GM18520 (cell line): ENCODE results near the gene PPRC1.
A peak's percentile ranks its signal among the peaks of the same experiment; 100 is the strongest.

Experiments
- ATAC-seq: cut with Tn5 transposase; IDR thresholded peaks from one replicate; pipeline ENCODE4 v1.9.1; 2021; ENCODE audit not compliant: unreplicated experiment

Gene PPRC1, protein sequence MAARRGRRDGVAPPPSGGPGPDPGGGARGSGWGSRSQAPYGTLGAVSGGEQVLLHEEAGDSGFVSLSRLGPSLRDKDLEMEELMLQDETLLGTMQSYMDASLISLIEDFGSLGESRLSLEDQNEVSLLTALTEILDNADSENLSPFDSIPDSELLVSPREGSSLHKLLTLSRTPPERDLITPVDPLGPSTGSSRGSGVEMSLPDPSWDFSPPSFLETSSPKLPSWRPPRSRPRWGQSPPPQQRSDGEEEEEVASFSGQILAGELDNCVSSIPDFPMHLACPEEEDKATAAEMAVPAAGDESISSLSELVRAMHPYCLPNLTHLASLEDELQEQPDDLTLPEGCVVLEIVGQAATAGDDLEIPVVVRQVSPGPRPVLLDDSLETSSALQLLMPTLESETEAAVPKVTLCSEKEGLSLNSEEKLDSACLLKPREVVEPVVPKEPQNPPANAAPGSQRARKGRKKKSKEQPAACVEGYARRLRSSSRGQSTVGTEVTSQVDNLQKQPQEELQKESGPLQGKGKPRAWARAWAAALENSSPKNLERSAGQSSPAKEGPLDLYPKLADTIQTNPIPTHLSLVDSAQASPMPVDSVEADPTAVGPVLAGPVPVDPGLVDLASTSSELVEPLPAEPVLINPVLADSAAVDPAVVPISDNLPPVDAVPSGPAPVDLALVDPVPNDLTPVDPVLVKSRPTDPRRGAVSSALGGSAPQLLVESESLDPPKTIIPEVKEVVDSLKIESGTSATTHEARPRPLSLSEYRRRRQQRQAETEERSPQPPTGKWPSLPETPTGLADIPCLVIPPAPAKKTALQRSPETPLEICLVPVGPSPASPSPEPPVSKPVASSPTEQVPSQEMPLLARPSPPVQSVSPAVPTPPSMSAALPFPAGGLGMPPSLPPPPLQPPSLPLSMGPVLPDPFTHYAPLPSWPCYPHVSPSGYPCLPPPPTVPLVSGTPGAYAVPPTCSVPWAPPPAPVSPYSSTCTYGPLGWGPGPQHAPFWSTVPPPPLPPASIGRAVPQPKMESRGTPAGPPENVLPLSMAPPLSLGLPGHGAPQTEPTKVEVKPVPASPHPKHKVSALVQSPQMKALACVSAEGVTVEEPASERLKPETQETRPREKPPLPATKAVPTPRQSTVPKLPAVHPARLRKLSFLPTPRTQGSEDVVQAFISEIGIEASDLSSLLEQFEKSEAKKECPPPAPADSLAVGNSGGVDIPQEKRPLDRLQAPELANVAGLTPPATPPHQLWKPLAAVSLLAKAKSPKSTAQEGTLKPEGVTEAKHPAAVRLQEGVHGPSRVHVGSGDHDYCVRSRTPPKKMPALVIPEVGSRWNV (N-terminal part only)

DNA sequence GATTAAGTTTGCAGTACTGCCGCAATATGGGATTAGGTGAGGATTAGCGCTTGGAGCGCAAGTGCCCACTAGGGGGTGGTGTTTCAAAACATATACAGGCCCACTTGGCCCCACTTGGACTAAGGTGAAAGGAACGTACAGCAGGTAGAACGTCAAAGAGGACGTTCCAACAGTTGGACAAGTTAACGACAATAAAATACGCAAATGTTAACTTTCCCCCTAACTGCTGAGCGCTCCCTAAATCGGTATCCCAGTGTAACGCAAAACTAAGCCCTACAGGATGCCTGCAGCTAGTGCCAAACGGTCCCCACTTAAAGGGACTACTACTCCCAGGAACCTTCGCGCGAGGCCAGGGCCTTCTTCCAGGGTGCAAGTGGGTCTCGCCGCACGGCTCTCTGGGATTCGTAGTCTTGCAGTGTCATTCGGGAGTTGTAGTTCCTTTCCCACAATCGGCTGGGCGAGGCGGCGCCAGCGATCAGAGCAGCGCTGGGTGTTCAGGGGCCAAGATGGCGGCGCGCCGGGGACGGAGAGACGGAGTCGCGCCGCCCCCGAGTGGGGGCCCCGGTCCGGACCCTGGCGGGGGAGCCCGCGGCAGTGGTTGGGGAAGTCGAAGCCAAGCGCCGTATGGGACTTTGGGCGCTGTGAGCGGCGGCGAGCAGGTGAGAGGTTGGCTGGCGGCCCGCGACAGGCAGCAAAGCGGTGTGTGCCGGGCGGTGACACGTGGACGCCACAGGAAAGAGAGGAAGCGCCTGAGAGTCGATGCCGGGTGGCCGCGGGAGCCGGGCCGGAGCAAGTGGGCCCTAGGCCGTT is at the start of gene PPRC1:
Gene PPRC1, plus strand, starts transcription at position 478 of the 810 bp plus-strand sequence. Its CDS starts 29 bp downstream, at position 507.
- peak; percentile 96 for ATAC-seq

DNA sequence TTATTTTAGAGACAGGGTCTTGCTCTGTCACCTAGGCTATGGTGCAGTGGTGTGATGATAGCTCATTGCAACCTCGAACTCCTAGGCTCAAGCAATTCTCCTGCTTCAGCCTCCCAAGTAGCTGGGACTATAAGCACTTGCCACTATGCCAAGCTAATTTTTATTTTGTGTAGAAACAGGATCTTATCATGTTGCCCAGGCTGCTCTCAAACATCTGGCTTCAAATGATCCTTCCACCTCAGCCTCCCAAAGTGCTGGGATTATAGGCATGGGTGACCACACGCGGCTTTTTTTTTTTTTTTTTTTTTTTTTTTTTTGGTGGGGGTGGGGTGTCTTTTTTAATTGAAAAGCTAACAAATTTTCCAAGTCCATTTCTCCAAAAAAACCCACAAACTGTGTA is 49.3 kb upstream of the PPRC1 start:
- ATAC-seq, result no peak

DNA sequence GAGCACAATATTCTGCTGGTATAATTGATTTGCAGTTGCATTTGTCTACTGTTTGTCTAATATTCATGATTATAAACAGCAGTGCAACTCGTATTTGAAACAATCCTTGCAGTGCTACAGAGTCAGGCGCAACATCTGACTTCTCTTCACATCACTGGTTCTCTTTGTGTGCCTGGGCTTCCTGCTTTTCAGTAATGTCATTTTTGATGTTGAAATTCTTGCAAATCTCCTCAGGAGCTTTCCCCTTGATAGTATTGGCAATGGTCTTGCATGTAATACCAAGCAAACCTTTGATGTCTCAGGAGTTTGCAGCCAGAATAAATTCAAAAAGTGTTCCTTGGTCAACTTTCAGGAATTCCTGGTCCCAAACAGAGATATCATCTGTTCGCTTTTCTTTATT is 47.5 kb upstream of the PPRC1 start:
- ATAC-seq, result no peak

DNA sequence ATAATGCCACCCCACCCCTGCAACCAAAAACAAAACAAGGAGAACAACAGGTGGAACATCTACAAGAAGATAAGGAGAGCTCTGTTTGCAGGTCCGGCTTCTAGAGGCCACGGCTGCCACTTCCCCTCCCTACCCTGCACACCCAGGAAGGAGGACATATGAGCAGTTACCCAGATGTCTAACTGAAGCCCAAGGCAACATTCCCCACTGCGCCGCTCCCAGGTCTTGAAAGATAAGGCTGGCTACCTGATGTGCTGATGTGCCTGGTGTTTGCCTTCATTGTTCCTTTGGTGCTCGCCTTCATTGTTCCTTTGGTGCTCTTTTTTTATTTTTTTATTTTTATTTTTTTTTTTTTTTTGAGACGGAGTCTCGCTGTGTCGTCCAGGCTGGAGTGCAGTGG is 46.6 kb upstream of the PPRC1 start:
- ATAC-seq, result no peak

DNA sequence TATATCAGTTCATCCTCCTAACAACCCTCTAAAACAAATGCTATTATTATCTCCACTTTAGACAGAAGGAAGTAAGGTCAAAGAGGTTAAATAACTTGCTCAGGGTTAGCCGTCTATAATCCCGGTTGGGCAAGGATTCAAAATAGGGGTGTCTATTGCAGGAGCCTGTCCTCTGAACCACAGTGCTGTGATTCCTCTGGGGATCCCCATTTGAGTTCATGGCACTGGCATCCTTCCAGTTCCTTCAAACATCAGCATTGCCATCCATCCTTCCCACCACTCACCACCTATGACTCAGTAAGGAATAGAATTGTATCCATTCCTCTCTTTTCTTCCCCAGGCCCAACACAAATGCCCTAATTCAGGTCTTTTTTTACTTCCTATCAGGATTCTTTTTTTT is 42.1 kb upstream of the PPRC1 start:
- no peak for ATAC-seq

DNA sequence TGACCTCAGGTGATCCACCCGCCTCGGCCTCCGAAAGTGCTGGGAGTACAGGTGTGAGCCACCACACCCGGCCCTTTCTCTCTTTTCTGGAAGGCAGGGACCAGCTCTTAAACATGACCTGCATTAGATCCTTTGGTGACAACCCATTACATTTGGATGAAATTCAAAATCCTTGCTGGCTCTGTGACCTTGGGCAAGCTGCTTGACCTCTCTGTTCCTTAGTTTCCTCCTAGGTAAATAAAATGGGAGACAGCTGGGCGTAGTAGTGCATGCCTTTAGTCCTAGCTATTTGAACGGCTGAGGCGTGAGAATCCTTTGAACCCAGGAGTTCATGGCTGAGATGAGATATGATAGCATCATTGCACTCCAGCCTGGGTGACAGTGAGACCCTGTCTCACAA is 36.4 kb upstream of the PPRC1 start:
- ATAC-seq, result no peak

DNA sequence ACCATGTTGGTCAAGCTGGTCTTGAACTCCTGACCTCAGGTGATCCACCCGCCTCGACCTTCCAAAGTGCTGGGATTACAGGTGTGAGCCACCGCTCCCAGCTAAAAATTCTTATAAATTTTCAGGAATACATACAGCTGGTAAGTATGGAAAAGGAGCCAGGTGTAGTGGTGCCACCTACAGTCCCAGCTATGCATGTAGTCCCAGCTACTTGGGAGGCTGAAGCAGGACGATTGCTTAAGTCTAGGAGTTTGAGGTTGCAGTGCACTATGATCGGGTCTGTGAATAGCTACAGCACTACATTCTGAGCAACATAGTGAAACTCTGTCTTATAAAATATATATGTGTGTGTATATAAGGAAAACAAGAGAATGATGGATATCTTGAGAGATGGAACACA is 31.7 kb upstream of the PPRC1 start:
- no peak for ATAC-seq

DNA sequence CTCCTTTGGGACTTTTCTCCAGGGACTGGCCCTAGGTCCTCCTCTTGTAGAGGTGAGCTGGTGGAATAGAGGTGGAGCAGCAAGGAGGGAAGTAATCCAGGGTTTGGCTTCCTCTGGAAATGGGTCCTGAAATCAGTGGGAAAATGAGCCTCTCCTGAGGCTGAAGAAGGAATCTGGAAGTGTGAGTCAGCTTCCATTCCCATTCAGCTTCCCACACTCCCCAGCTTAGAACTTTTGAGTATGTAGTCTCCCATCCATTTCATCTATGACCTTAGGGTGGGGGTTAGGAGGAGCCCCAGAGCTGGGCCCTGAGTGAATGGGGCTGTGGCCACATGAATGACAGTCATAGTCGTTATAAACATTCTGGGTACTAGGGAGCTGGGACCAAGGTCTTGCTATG is 30.4 kb upstream of the PPRC1 start:
- no peak for ATAC-seq

DNA sequence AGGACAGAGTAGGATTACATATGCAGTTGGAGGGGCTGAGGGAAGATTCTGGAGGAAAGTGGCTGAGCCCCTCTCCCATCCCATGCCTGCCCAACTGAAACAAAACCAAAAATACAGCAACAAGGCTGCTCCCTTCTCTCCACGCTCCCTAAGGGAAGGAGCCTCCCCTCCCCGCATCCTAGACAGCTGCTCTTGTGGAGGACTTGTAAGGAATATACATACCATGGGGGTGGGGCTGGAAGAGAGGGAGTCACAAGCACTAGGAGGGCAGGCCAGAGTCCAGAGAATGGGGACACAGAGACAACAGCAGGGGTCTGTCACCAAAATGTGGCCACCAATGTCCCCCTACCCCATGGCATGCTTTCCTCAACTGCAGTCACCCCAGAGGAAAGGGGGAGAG is 25.8 kb upstream of the PPRC1 start:
- no peak for ATAC-seq

DNA sequence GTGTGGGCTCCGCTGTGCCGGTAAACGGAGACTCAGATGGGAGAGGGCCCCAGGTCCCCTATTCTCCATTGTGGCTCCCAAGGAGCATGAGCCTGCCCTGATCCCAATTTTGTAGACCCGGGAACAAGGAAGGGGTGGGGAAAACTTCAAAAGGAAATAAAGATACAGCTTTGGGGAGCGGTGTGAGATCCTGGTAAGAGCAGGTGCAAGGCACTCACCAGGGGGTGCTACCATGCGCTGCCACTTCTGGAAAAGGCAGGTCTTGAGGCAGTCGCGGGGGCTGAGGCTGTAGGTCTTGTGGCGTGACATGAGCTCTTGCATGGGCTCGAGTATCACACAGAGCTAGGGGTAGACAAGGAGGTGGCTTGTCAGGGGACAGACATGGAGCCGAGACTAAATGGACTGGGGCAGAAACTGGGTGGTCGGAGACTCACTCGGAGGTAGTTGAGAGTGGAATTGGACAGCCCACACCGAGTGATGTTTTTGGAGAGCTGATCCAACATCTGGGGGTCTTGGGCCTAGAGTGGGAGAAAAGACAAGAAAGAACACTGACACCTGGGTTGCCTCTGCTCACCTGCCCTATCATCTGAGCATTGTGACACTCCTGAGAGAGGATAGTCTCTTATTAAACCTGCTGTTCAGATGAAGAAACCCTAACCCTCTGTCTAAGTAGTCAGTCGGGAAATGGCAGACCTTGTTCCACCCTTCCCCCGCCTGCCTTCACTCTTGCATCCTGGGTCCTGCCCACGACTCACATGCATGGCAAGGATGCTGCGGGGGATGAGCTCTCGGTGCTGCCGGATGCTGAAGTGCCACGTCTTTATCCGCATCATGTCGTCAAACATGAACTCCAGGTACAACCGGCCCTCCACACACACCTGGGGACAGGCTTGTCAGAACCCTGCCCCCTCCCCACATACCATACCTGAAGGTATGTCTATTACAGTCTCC is 23.4 kb upstream of the PPRC1 start:
- no peak for ATAC-seq

DNA sequence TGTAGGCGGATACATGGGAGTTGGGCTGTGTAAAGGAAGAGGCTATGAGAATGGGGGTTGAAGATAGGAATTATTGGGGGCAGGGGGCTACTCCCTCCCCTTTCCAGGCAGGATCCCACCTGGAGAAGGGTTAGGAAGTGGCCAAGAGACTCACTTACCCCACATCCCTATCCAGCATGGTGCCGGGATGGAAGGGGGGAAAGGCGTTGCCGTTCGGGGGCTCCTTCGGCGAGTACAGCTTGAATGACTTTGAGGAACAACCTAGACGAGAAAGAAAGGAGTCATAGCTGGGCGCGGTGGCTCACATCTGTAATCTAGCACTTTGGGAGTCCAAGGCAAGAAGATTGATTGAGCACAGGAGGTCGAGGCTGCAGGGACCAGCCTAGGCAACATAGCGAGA is 21.6 kb upstream of the PPRC1 start:
- no peak for ATAC-seq

DNA sequence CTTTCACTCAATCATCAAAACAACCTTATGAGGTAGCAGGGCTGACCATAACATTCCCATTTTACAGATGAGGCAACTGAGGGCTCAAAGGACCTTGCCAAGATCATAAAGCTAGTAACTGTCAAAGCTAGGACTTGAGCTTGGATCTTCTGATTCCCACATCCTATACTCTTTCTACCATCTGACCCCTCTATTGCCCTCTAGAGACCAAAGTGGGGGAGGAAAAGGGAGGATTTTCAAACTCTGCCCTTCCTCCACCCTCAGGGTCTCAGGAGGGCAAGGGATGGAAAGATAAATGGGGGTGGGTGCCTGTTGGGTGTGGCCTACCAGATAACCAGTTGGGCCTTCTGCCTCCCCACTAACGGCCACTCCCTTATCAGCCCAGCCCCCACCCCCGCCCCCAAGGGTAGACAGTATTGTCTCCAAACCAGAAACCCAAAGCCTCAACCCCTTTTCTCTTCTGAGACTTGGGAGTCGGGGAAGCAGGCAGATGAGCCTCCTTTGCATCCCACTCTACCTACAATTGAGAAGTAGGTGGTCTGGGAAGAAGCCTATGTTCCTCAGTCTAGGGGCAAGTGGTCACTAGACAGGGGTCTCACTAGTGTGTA is 20.5 kb upstream of the PPRC1 start:
- ATAC-seq, result no peak

DNA sequence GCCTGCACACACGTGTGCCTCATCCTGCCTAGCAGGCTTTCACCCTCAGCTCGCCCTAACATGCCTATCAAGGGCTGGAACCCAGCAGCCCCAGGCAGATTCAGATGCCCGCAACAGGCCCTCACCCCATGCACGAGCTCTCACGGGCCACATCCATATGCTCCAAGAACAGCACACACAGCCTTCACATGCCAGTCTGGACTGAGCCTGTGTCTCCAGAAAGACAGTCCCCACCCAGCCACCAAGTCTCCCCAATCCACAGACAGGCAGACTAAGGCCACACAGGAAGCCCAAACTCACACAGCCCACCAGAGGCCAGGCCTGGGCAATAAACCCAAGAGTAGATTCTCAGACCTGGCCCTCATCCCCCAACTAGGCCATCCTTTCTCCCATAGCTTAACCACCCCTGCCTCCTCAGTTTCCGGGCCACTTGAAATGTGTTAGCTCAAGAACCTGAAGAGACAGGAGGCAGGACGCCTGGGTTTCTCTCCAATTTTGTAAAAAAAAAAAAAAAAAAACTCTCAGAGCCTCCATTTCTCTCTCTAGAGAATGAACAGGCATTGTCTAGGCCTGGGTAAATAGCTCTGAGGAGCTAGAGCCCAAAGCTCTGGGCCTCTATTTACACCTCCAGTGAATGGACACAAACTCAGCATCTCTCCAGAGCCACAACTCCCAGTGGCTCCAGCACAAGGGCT is 19.4 kb upstream of the PPRC1 start:
- ATAC-seq, result no peak

DNA sequence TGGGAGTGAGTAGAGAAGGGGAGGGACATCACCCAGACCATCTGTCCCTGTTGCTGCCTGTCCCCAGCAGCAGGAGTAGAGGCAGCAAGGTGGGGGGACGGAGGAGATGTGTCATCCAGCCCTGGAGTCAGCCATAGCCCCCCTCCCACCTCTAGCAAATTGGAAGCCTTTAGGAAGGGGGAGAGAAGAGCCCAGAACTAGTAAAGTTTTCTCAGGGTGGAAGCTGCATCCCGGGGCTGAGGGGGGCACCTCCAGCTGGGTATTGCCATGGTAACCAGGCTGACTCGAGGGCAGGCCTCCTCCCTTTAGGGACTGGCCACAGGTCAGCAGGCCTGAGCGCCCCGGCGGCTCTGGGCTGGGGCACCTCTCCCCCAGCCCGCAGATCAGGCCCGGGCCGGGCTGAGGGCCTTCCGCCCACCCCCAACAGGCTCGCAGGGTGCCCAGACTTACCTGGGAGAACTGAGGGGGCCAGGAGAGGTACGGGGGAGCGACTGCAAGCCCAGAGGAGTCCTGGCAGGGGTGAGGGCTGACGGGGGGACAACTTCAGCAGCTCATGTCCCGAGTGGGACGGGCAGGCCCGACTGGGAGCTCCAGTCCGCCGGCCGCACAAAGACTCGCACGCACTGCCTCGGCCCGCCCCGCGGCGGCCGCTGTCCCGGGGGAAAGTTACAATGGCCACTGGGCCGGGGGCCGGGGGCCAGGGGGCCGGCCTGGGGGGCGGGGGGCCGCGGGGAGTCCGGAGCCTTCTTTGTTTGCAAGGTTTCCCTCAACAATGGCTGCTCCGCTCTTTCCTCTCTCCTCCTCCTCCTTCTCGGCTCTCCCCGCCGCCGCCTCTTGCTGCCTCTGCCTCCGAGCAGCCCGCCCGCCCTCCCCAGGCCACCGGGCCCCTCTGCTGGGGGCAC is 18.6 kb upstream of the PPRC1 start:
- ATAC-seq, result no peak

DNA sequence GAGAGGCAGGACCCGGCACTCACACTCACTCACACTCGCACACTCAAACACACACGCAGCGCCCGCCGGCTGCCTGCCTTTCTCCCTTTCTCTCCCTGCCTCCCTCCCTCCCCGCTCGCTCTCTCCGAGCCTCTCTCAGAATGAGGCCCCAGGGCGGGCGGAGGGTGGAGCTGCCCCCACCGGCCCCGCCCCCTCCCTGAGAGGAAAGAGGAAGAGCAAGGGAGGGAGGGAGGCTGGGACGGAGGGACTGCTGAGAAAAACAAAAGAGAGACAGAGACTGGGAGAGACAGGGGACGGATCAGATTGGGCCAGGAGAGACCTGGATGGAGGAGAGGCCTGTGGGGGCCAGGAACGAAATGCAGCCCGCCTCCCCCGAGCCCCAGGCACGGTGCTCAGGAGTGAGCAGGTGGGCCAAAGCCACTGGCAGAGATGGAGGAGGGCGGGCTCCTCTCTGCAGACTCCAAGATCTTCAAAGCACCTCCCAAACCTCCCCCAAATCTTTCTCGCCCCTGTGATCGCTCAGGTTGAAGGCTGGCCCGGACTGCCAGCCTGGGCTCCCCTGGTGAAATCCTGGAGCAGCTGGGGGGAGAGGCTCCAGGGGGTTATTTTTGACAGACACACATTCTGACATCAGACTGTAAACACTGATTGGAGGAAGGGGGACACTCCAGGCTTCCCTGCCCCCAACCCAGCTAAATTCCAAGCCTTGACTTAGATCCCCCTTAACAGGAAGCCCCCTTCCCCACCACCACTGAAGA is 17.8 kb upstream of the PPRC1 start:
- ATAC-seq, result peak; percentile 47

DNA sequence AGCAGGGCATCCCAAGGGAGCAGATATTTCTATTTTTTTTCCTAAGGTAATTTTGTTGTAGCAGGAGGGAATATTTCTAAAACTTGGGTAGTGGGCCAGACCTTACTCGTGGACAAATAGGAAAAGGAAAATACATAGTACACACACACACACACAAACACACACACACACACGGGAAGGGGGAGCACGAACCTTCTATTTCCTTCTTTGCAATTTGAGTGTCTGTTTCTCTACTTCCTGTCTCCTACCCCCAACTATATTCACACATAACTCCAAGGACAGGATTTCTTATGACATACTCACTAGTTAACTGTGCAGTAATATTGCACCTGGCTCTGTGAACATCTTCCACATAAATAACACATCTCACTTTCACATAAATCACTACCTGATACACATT is 17.1 kb upstream of the PPRC1 start:
- no peak for ATAC-seq

DNA sequence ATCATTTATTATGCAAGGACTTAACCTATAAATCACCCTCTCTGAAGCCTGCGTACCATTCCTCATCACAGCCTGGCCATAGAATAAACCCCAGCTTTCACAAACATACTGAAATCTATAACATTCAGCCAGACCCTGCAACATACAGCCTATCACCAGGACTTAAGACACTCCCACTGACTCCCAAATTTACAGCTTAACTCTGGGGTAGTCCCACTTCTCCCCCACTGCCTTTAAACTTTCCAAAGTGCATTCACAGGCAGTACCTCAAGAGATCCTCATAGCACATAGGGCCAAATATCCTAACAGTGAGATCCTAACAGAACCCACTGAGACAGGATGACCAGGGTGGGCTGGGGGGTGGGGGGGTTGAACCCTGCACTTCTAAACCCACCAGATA is 16.2 kb upstream of the PPRC1 start:
- no peak for ATAC-seq
